SK-N-SH treated with all-trans-retinoic acid at 6 μM for 48 hours (cell line): Measurements from ENCODE around the gene MOSMO.

ENCODE experiments used
- ESRRG ChIP-seq: fragments of 250-450 bp; sonication (Bioruptor Pico); IDR thresholded peaks from 2 replicates; pipeline ENCODE4 v1.6.1; 2021; ENCODE audit warnings: mild to moderate bottlenecking
- OSR1 ChIP-seq: fragments of 250-450 bp; sonication (Bioruptor Pico); IDR thresholded peaks from 2 replicates; pipeline ENCODE4 v1.8.0; 2022; ENCODE audit warnings: moderate library complexity, mild to moderate bottlenecking, inconsistent platforms
- PPARA ChIP-seq: fragments of 250-450 bp; sonication (Bioruptor Pico); IDR thresholded peaks from 2 replicates; pipeline ENCODE4 v1.5.0; 2020; ENCODE audit warnings: mild to moderate bottlenecking, borderline replicate concordance
- RARB ChIP-seq: fragments of 250-450 bp; sonication (Bioruptor Pico); IDR thresholded peaks from 2 replicates; pipeline ENCODE4 v1.8.0; 2021; ENCODE audit warnings: mild to moderate bottlenecking, moderate library complexity
- TCF4 ChIP-seq: fragments of 250-450 bp; sonication (Bioruptor Pico); IDR thresholded peaks from 2 replicates; pipeline ENCODE4 v1.8.0; 2021; ENCODE audit warnings: mild to moderate bottlenecking, moderate library complexity, borderline replicate concordance
- TOX ChIP-seq: fragments of 250-450 bp; sonication (Bioruptor Pico); IDR thresholded peaks from 2 replicates; pipeline ENCODE4 v1.8.0; 2021; ENCODE audit warnings: mild to moderate bottlenecking, moderate library complexity, borderline replicate concordance
- ZC3H10 ChIP-seq: fragments of 250-450 bp; sonication (Bioruptor Pico); IDR thresholded peaks from 2 replicates; pipeline ENCODE4 v1.5.1; 2021; ENCODE audit warnings: mild to moderate bottlenecking, moderate library complexity
- ZFP3 ChIP-seq: fragments of 250-450 bp; sonication (Bioruptor Pico); IDR thresholded peaks from 2 replicates; pipeline ENCODE4 v1.5.0; 2020; ENCODE audit warnings: mild to moderate bottlenecking, moderate library complexity
- ZFP30 ChIP-seq: fragments of 450-650 bp; formaldehyde crosslinking; IDR thresholded peaks from 2 replicates; pipeline ENCODE4 v1.5.0; 2022; ENCODE audit warnings: mild to moderate bottlenecking, moderate library complexity
- ZNF70 ChIP-seq: fragments of 450-650 bp; formaldehyde crosslinking; IDR thresholded peaks from 2 replicates; pipeline ENCODE4 v1.5.0; 2020; ENCODE audit warnings: mild to moderate bottlenecking, moderate library complexity
- ZNF8 ChIP-seq: fragments of 450-650 bp; formaldehyde crosslinking; IDR thresholded peaks from 2 replicates; pipeline ENCODE4 v1.5.0; 2020; ENCODE audit warnings: mild to moderate bottlenecking, moderate library complexity
- TF ChIP-seq, protein P1 (sequence below): fragments of 250-450 bp; sonication (Bioruptor Pico); IDR thresholded peaks from 2 replicates; pipeline ENCODE4 v1.8.0; 2020; ENCODE audit warnings: mild to moderate bottlenecking, moderate library complexity, borderline replicate concordance

DNA sequence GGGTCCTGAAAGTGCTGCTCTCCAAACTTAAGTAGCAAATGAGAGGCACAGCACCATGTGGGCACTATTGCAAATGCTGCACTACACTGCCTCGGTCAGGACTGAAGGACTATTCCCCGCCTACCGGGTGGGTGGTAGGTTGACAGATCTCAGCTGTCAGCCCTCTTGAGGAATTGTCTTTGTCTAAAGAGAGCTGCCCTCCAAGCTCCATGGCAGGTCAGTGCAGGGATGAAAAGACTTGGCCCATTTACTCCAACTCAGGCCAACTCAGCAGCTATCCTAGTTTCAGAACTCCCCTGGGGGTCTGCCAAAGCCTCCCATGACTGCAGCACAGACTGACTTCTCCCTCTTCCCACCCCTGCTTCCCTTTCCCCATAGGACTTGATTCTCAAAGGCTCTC, 3.6 kb upstream of the MOSMO start:
- TF ChIP-seq ESRRG (CRISPR knock-in tag) (no peak), PPARA (CRISPR knock-in tag) (no peak), TOX (CRISPR knock-in tag) (no peak), ZFP3 (CRISPR knock-in tag) (no peak), ZNF70 (CRISPR knock-in tag) (no peak), TCF4 (CRISPR knock-in tag) (no peak), OSR1 (no peak), ZC3H10 (no peak), ZFP30 (CRISPR knock-in tag) (no peak), ZNF8 (no peak), RARB (no peak)
- TF ChIP-seq, protein P1, sequence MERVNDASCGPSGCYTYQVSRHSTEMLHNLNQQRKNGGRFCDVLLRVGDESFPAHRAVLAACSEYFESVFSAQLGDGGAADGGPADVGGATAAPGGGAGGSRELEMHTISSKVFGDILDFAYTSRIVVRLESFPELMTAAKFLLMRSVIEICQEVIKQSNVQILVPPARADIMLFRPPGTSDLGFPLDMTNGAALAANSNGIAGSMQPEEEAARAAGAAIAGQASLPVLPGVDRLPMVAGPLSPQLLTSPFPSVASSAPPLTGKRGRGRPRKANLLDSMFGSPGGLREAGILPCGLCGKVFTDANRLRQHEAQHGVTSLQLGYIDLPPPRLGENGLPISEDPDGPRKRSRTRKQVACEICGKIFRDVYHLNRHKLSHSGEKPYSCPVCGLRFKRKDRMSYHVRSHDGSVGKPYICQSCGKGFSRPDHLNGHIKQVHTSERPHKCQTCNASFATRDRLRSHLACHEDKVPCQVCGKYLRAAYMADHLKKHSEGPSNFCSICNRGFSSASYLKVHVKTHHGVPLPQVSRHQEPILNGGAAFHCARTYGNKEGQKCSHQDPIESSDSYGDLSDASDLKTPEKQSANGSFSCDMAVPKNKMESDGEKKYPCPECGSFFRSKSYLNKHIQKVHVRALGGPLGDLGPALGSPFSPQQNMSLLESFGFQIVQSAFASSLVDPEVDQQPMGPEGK (CRISPR knock-in tag) = no peak
